H9 (cell line): ENCODE data around the gene PWWP2B. TPM values are rescaled to one million over a fixed set of nuclear protein-coding genes. Genes with fewer than 3 reads are reported as not detected.

Experiments used
- DNase-seq: peaks from one replicate; pipeline ENCODE4 v3.0.0-alpha.2; 2017
- H2AFZ ChIP-seq: one replicate; pipeline ENCODE4 v1.6.1; 2013; ENCODE audit warnings: mild to moderate bottlenecking, low read length, control low read depth, moderate library complexity
- H2AK5ac ChIP-seq: 2 replicates; pipeline ENCODE4 v1.6.1; 2013; ENCODE audit warnings: low read length, control low read depth, mixed read lengths; ENCODE audit not compliant: insufficient read length
- H2BK120ac ChIP-seq: one replicate; pipeline ENCODE4 v1.6.1; 2013; ENCODE audit warnings: low read depth, mild to moderate bottlenecking, low read length, control low read depth, inconsistent platforms; ENCODE audit not compliant: poor library complexity, severe bottlenecking
- H2BK12ac ChIP-seq: 2 replicates; pipeline ENCODE4 v1.6.1; 2013; ENCODE audit warnings: low read length, control low read depth, mixed read lengths, low read depth; ENCODE audit not compliant: insufficient read length
- H2BK15ac ChIP-seq: 2 replicates; pipeline ENCODE4 v1.6.1; 2013; ENCODE audit warnings: low read depth, low read length, control low read depth
- H2BK20ac ChIP-seq: one replicate; pipeline ENCODE4 v1.6.1; 2013; ENCODE audit warnings: low read depth, mild to moderate bottlenecking, low read length, control low read depth, inconsistent platforms; ENCODE audit not compliant: poor library complexity, severe bottlenecking
- H2BK5ac ChIP-seq: 2 replicates; pipeline ENCODE4 v1.6.1; 2013; ENCODE audit warnings: low read length, control low read depth, mixed read lengths; ENCODE audit not compliant: insufficient read length
- H3K14ac ChIP-seq: 2 replicates; pipeline ENCODE4 v1.6.1; 2013; ENCODE audit warnings: low read length, control low read depth; ENCODE audit not compliant: insufficient read depth
- H3K18ac ChIP-seq: 2 replicates; pipeline ENCODE4 v1.6.1; 2013; ENCODE audit warnings: low read depth, mild to moderate bottlenecking, mixed read lengths, low read length, control low read depth; ENCODE audit not compliant: insufficient read length
- H3K23ac ChIP-seq: 2 replicates; pipeline ENCODE4 v1.6.1; 2013; ENCODE audit warnings: low read length, control low read depth, mixed read lengths, low read depth; ENCODE audit not compliant: insufficient read length
- H3K23me2 ChIP-seq: 2 replicates; pipeline ENCODE4 v1.6.1; 2013; ENCODE audit warnings: low read depth, mild to moderate bottlenecking, mixed read lengths, low read length, control low read depth; ENCODE audit not compliant: insufficient read length, poor library complexity, severe bottlenecking
- H3K27ac ChIP-seq: 2 replicates; pipeline ENCODE4 v1.5.1; 2013; ENCODE audit warnings: low read length, control low read depth, mixed read lengths, low read depth; ENCODE audit not compliant: insufficient read length
- H3K27me3 ChIP-seq: 2 replicates; pipeline ENCODE4 v1.6.1; 2013; ENCODE audit warnings: low read length, control low read depth, inconsistent platforms; ENCODE audit not compliant: insufficient read depth
- H3K4ac ChIP-seq: 2 replicates; pipeline ENCODE4 v1.6.1; 2013; ENCODE audit warnings: low read depth, mild to moderate bottlenecking, control low read depth, inconsistent platforms, low read length, moderate library complexity
- H3K4me1 ChIP-seq: 2 replicates; pipeline ENCODE4 v1.6.1; 2013; ENCODE audit warnings: low read length, control low read depth, inconsistent platforms; ENCODE audit not compliant: insufficient read depth
- H3K4me2 ChIP-seq: 2 replicates; pipeline ENCODE4 v1.6.1; 2013; ENCODE audit warnings: low read length, control low read depth, mixed read lengths; ENCODE audit not compliant: insufficient read length, insufficient read depth
- H3K56ac ChIP-seq: 2 replicates; pipeline ENCODE4 v1.6.1; 2013; ENCODE audit warnings: low read depth, mild to moderate bottlenecking, mixed read lengths, low read length, control low read depth; ENCODE audit not compliant: insufficient read length
- H3K79me1 ChIP-seq: 2 replicates; pipeline ENCODE4 v1.6.1; 2013; ENCODE audit warnings: low read depth, mild to moderate bottlenecking, moderate library complexity, low read length, control low read depth, inconsistent platforms; ENCODE audit not compliant: insufficient read depth, poor library complexity, severe bottlenecking
- H3K79me2 ChIP-seq: 2 replicates; pipeline ENCODE4 v1.6.1; 2013; ENCODE audit warnings: low read length, control low read depth, inconsistent platforms; ENCODE audit not compliant: insufficient read depth
- H3K9ac ChIP-seq: 2 replicates; pipeline ENCODE4 v1.6.1; 2013; ENCODE audit warnings: low read length, control low read depth, mixed read lengths; ENCODE audit not compliant: insufficient read length; ENCODE audit errors: extremely low read depth
- H3K9me3 ChIP-seq: one replicate; pipeline ENCODE4 v1.6.1; 2013; ENCODE audit warnings: low read depth, low read length, inconsistent platforms; ENCODE audit not compliant: control insufficient read depth
- H3T11ph ChIP-seq: one replicate; pipeline ENCODE4 v1.6.1; 2013; ENCODE audit warnings: mild to moderate bottlenecking, low read length, control low read depth, inconsistent platforms
- H4K20me1 ChIP-seq: one replicate; pipeline ENCODE4 v1.6.1; 2013; ENCODE audit not compliant: control insufficient read depth, insufficient read length, insufficient read depth
- H4K5ac ChIP-seq: 2 replicates; pipeline ENCODE4 v1.6.1; 2013; ENCODE audit warnings: low read depth, mild to moderate bottlenecking, mixed read lengths, low read length, control low read depth; ENCODE audit not compliant: insufficient read length
- H4K8ac ChIP-seq: replicated peaks from 2 replicates; pipeline ENCODE4 v1.6.1; 2013; ENCODE audit warnings: low read length, control low read depth, mixed read lengths, low read depth; ENCODE audit not compliant: insufficient read length
- H4K91ac ChIP-seq: 2 replicates; pipeline ENCODE4 v1.6.1; 2013; ENCODE audit warnings: low read depth, mild to moderate bottlenecking, moderate library complexity, mixed read lengths, low read length, control low read depth; ENCODE audit not compliant: insufficient read length
- H3K27ac Mint-ChIP-seq, 3 experiments: 2 replicates in 2 of 3; 3 replicates in 1 of 3; pipeline ENCODE4 v1.8.0; 2020 to 2021; ENCODE audit warnings: mixed read lengths in 3 of 3, mild to moderate bottlenecking in 1 of 3, moderate library complexity in 1 of 3
- H3K27me3 Mint-ChIP-seq: 2 replicates; pipeline ENCODE4 v1.8.0; 2021; ENCODE audit warnings: low read depth, mild to moderate bottlenecking, moderate library complexity, mixed read lengths
- H3K36me3 Mint-ChIP-seq, 3 experiments: 2 replicates in 2 of 3; 3 replicates in 1 of 3; pipeline ENCODE4 v1.8.0; 2020 to 2021; ENCODE audit warnings: low read depth in 3 of 3, mixed read lengths in 3 of 3; ENCODE audit not compliant: insufficient read depth in 1 of 3
- H3K4me1 Mint-ChIP-seq, 2 experiments: 2 replicates each; pipeline ENCODE4 v1.8.0; 2020; ENCODE audit warnings: mixed read lengths in 2 of 2
- H3K4me3 Mint-ChIP-seq, 2 experiments: 2 replicates in 1 of 2; 3 replicates in 1 of 2; pipeline ENCODE4 v1.8.0; 2020 to 2021; ENCODE audit warnings: mild to moderate bottlenecking in 2 of 2, mixed read lengths in 2 of 2, moderate library complexity in 1 of 2
- H3K9me3 Mint-ChIP-seq, 2 experiments: 2 replicates in 1 of 2; 3 replicates in 1 of 2; pipeline ENCODE4 v1.8.0; 2020; ENCODE audit warnings: mild to moderate bottlenecking in 2 of 2, mixed read lengths in 2 of 2, moderate library complexity in 1 of 2
- CTCF ChIP-seq: fragments of 200-600 bp; sonication (generic); conservative IDR thresholded peaks from 3 replicates; pipeline ENCODE4 v1.8.0; 2021; ENCODE audit warnings: antibody characterized with exemption, mild to moderate bottlenecking
- WGBS: extraction: QIAGEN DNeasy Blood & Tissue Kit; methylation state at CpG from one replicate; pipeline ENCODE4 v1.1.7; 2013; ENCODE audit warnings: missing lambda C conversion rate, low lambda C conversion rate, mixed read lengths; ENCODE audit not compliant: insufficient read length; ENCODE audit errors: extremely low coverage; 5-methylcytosine and 5-hydroxymethylcytosine counted together
- total RNA-seq: library from RNA; stranded (reverse); gene quantifications from 2 replicates; pipeline ENCODE4 v1.2.1, GENCODE V29; 2021

The PWWP2B gene
- total RNA-seq, 1 experiment from 2014 or later = 10.0 TPM

- no CpG with 5 or more reads among the region's 32 CpGs for WGBS
Measured at GRCh38 chr10:132404169-132404880, 7.3 kb downstream of the PWWP2B start.

More at GRCh38 chr10:132404169-132404880, 7.3 kb downstream of the PWWP2B start:
- H4K5ac ChIP-seq = no peak overlapping the region
- peaks cover 18 to 30% of the 10 kb centered on the region in 2 experiments for H3K4me1 Mint-ChIP-seq
- no peak overlapping the region for H3K4ac ChIP-seq
- H3K9me3 ChIP-seq = no peaks in the 10 kb centered on the region
- no peak overlapping the region; the same call in 1 of the 2 replicates for H3K14ac ChIP-seq
- H3K9me3 Mint-ChIP-seq = no peaks in the 10 kb centered on the region
- no peak overlapping the region for H4K91ac ChIP-seq
- no peak overlapping the region for H3K56ac ChIP-seq
- H2AFZ ChIP-seq = no peak overlapping the region
- H3K23me2 ChIP-seq = no peaks in the 10 kb centered on the region
- H3K9ac ChIP-seq = no peak overlapping the region
- peaks cover 3 to 15% (median 8%) of the 10 kb centered on the region in 3 experiments; a peak in 6 of 7 replicates for H3K36me3 Mint-ChIP-seq
- no peak overlapping the region for H2BK20ac ChIP-seq
- H3K4me3 Mint-ChIP-seq = no peak overlapping the region
- H2BK5ac ChIP-seq = no peak overlapping the region
- no peak for DNase-seq
- no peak overlapping the region for H3K23ac ChIP-seq
- no peak overlapping the region for H3K4me2 ChIP-seq
- H4K8ac ChIP-seq = no peak overlapping the region
- H3K27me3 ChIP-seq = no peaks in the 10 kb centered on the region
- TF ChIP-seq CTCF = no peak
- no peaks in the 10 kb centered on the region for H3K79me1 ChIP-seq
- no peak overlapping the region for H2BK12ac ChIP-seq
- H3K79me2 ChIP-seq = no peaks in the 10 kb centered on the region; the same call in 1 of the 2 replicates
- H3K27ac Mint-ChIP-seq = no peak overlapping the region
- H4K20me1 ChIP-seq = peaks cover 4% of the 10 kb centered on the region
- no peak overlapping the region for H3T11ph ChIP-seq
- H3K4me1 ChIP-seq = peaks cover 6% of the 10 kb centered on the region; the same call in 1 of the 2 replicates
- H3K18ac ChIP-seq = no peak overlapping the region
- no peak overlapping the region for H2AK5ac ChIP-seq
- no peak overlapping the region for H2BK120ac ChIP-seq
- H3K27ac ChIP-seq = no peak overlapping the region
- no peaks in the 10 kb centered on the region for H3K27me3 Mint-ChIP-seq
- no peak overlapping the region for H2BK15ac ChIP-seq
